Stimulated activated CD4-positive, alpha-beta T cell treated with anti-CD3 and anti-CD28 coated beads, Interleukin-12 subunit alpha, Interleukin-12 subunit beta, amount 100 ng/mL, for 48 hours (primary cell): ENCODE results near the gene PCDHGB7.
"Not testable (repeated sequence)": the region's sequence is repeated elsewhere in the genome, so short reads cannot be mapped to it uniquely, and the experiment has no call there.

ENCODE experiments used
- DNase-seq, 3 donors: peaks; one replicate each; pipeline ENCODE4 v3.0.0-alpha.2; 2020; ENCODE audit warnings: low read depth in 2 of 3, low spot score in 1 of 3

The PCDHGB7 gene

GRCh38 chr5:141422742-141423291 is 5.3 kb downstream of the PCDHGB7 start:
- DNase-seq: no peak

- no peak for DNase-seq
These were observed 10.4 kb downstream of the PCDHGB7 start for GRCh38 chr5:141427783-141428426.

GRCh38 chr5:141430332-141431113 is 13.0 kb downstream of the PCDHGB7 start, which contains the start of gene PCDHGA12:
Gene PCDHGA12, plus strand, starts transcription at chr5:141430507. Its CDS starts 253 bp downstream, at chr5:141430760.
- no peak for DNase-seq

- no peak for DNase-seq
These were observed 13.8 kb downstream of the PCDHGB7 start for GRCh38 chr5:141431286-141431685.

GRCh38 chr5:141432308-141432707 is 14.8 kb downstream of the PCDHGB7 start:
- DNase-seq: not testable (repeated sequence)

GRCh38 chr5:141432726-141433125 is 15.2 kb downstream of the PCDHGB7 start:
- DNase-seq: not testable (repeated sequence)

- no peak for DNase-seq
These were observed 16.5 kb downstream of the PCDHGB7 start for GRCh38 chr5:141434006-141434405.

- no peak for DNase-seq
These were observed 19.7 kb downstream of the PCDHGB7 start for GRCh38 chr5:141437221-141437620.

DNA sequence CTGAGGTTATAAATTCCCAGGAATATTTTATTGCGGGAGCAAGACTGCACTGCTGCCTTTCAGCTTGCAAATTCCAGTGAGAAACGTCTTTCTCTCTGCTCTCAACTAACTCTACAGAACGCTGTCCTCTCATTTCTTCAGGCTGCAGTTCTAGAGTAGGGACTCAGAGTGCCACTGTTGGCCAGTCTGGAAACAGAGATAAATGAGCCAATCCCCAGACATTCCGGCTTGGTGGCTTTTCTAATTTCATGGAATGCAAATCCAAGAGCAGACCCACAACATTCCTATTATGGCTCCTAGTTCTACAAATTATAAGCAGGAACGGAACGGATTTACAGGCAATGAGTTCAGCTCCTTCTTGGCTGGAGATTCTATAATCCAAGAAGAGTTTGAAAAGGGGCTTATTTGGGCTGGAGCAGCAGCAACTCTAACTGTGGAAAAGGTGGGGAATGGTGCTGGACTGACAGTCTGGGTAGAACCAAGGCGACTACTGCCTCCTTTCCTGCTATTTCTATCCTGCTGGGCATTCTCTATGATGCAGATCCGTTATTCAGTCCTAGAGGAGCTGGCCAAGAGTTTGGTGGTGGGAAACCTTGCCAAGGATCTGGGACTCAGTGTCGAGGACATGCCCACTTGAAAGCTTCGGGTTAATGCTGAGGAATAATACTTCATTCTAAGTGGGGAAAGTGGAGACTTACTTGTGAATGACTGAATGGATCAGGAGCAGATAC is 22.1 kb downstream of the PCDHGB7 start:
- DNase-seq: no peak

DNA sequence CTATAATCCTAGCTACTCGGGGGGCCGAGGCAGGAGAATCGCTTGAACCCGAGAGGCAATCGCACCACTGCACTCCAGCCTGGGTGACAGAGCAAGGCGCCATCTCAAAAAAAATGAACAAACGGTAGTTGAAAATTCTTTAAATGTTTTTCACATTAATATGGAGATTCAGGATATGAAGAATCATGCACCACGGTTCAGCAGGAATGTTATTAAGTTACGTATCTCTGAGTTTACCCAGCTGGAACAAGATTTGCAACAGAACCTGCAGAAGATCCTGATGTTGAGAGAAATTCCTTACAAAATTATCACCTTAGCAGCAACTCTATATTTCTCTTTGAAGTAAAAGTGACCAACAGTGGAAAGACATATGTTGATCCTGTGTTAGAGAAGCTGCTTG is 22.9 kb downstream of the PCDHGB7 start:
- no peak for DNase-seq

DNA sequence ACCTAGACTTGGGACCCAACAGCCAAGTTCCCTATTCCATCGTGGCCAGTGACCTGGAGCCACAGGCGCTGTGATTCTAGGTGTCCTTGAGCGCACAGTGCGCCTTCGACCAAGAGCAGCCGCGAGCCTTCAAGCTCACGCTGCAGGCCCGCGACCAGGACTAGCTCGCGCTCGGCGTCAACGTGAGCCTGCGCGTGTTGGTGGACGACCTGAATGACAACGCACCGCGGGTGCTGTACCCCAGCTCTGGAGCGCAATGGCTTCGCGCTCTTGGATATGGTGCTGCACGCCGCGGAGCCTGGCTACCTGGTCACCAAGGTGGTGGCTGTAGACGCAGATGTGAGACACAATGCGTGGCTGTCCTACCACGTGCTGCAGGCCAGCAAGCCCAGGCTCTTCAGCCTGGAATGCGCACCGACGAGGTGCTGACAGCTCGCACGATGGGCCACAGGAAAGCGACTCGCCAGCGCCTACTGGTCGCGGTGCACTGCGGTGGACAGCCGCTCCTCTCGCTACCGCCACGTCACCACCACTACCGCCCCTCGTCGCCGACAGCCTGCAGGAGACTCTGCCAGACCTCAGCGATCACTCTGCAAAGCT is 24.2 kb downstream of the PCDHGB7 start:
- no peak for DNase-seq

- DNase-seq: no peak
These were observed 47.9 kb downstream of the PCDHGB7 start for GRCh38 chr5:141465351-141465750.
